HepG2 (cell line): ENCODE measurements around the gene STIM2. TPM values are rescaled to one million over a fixed set of nuclear protein-coding genes. Genes with fewer than 3 reads are reported as not detected.

Source experiments
- ARID2 ChIP-seq: sonication (generic); formaldehyde crosslinking; IDR thresholded peaks from 2 replicates; pipeline ENCODE4 v1.8.1; 2022; ENCODE audit warnings: mild to moderate bottlenecking, missing genetic modification reagents, borderline replicate concordance
- CCAR2 ChIP-seq: fragments of 200-400 bp; formaldehyde crosslinking; optimal IDR thresholded peaks from 2 replicates; pipeline ENCODE3; 2018; ENCODE audit warnings: low read depth, mild to moderate bottlenecking, low read length, moderate library complexity
- GPBP1L1 ChIP-seq: sonication (generic); formaldehyde crosslinking; IDR thresholded peaks from 2 replicates; pipeline ENCODE4 v1.5.0; 2020; ENCODE audit warnings: mild to moderate bottlenecking, missing genetic modification reagents
- JUN ChIP-seq: sonication (generic); formaldehyde crosslinking; IDR thresholded peaks from 2 replicates; pipeline ENCODE4 v1.4.0; 2020; ENCODE audit warnings: mild to moderate bottlenecking, missing genetic modification reagents
- MIER2 ChIP-seq: IDR thresholded peaks from 2 replicates; pipeline ENCODE4 v1.6.1; 2016; ENCODE audit warnings: missing biosample characterization, missing genetic modification reagents
- RELA ChIP-seq: sonication (generic); formaldehyde crosslinking; IDR thresholded peaks from 2 replicates; pipeline ENCODE4 v1.4.0; 2020; ENCODE audit warnings: missing genetic modification reagents
- STAT6 ChIP-seq: sonication (generic); formaldehyde crosslinking; IDR thresholded peaks from 2 replicates; pipeline ENCODE4 v1.4.0; 2020; ENCODE audit warnings: missing genetic modification reagents, mild to moderate bottlenecking, borderline replicate concordance
- TEF ChIP-seq: sonication (generic); formaldehyde crosslinking; IDR thresholded peaks from 2 replicates; pipeline ENCODE4 v1.5.0; 2020; ENCODE audit warnings: missing genetic modification reagents
- polyA plus RNA-seq, 8 experiments: library from polyadenylated mRNA; depleted of rRNA in 3 of 8; stranded (reverse) in 7 of 8; unstranded in 1 of 8; fragments of >200 nt; fragmentation: Illumina TruSeq in 4 of 8; extraction: Trizol in 4 of 8; gene quantifications; 2 replicates each; pipeline versions ENCODE4 v1.2.1 to v1.2.3, GENCODE V29; 2011 to 2016; ENCODE audit warnings: low read depth in 4 of 8, missing spikeins in 1 of 8, mixed read lengths in 1 of 8; ENCODE audit not compliant: insufficient read depth in 1 of 8
- total RNA-seq, 5 experiments: library from RNA; depleted of rRNA; stranded (reverse); fragments of >200 nt; fragmentation: Illumina TruSeq; extraction: Trizol; gene quantifications; 2 replicates each; pipeline ENCODE4 v1.2.3, GENCODE V29; 2016; ENCODE audit warnings: low read depth in 1 of 5
- TF ChIP-seq, protein P1 (sequence below): IDR thresholded peaks from 2 replicates; pipeline ENCODE4 v1.6.1; 2016; ENCODE audit warnings: missing compliant biosample characterization, missing genetic modification reagents, borderline replicate concordance
- TF ChIP-seq, protein P2 (sequence below): sonication (generic); formaldehyde crosslinking; IDR thresholded peaks from 2 replicates; pipeline ENCODE4 v1.9.0; 2021; ENCODE audit warnings: mild to moderate bottlenecking, missing genetic modification reagents

The STIM2 gene
- total and polyA plus RNA-seq, 2 of the 13 experiments (the other 11 are each of a cell fraction or from before 2014, with no cell fraction given): 19.3 to 19.4 TPM

GRCh38 chr4:27009539-27009938 is 148.9 kb downstream of the STIM2 start (continued):
- TF ChIP-seq, protein P1, sequence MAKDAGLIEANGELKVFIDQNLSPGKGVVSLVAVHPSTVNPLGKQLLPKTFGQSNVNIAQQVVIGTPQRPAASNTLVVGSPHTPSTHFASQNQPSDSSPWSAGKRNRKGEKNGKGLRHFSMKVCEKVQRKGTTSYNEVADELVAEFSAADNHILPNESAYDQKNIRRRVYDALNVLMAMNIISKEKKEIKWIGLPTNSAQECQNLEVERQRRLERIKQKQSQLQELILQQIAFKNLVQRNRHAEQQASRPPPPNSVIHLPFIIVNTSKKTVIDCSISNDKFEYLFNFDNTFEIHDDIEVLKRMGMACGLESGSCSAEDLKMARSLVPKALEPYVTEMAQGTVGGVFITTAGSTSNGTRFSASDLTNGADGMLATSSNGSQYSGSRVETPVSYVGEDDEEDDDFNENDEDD (CRISPR knock-in tag): no peak
- TF ChIP-seq JUN (CRISPR knock-in tag): no peak
- no peak for TF ChIP-seq MIER2 (CRISPR knock-in tag)
- no peak for TF ChIP-seq ARID2 (CRISPR knock-in tag)
- no peak for TF ChIP-seq CCAR2
- no peak for TF ChIP-seq GPBP1L1
- no peak for TF ChIP-seq RELA (CRISPR knock-in tag)
- TF ChIP-seq STAT6 (CRISPR knock-in tag): no peak
- TF ChIP-seq, protein P2, sequence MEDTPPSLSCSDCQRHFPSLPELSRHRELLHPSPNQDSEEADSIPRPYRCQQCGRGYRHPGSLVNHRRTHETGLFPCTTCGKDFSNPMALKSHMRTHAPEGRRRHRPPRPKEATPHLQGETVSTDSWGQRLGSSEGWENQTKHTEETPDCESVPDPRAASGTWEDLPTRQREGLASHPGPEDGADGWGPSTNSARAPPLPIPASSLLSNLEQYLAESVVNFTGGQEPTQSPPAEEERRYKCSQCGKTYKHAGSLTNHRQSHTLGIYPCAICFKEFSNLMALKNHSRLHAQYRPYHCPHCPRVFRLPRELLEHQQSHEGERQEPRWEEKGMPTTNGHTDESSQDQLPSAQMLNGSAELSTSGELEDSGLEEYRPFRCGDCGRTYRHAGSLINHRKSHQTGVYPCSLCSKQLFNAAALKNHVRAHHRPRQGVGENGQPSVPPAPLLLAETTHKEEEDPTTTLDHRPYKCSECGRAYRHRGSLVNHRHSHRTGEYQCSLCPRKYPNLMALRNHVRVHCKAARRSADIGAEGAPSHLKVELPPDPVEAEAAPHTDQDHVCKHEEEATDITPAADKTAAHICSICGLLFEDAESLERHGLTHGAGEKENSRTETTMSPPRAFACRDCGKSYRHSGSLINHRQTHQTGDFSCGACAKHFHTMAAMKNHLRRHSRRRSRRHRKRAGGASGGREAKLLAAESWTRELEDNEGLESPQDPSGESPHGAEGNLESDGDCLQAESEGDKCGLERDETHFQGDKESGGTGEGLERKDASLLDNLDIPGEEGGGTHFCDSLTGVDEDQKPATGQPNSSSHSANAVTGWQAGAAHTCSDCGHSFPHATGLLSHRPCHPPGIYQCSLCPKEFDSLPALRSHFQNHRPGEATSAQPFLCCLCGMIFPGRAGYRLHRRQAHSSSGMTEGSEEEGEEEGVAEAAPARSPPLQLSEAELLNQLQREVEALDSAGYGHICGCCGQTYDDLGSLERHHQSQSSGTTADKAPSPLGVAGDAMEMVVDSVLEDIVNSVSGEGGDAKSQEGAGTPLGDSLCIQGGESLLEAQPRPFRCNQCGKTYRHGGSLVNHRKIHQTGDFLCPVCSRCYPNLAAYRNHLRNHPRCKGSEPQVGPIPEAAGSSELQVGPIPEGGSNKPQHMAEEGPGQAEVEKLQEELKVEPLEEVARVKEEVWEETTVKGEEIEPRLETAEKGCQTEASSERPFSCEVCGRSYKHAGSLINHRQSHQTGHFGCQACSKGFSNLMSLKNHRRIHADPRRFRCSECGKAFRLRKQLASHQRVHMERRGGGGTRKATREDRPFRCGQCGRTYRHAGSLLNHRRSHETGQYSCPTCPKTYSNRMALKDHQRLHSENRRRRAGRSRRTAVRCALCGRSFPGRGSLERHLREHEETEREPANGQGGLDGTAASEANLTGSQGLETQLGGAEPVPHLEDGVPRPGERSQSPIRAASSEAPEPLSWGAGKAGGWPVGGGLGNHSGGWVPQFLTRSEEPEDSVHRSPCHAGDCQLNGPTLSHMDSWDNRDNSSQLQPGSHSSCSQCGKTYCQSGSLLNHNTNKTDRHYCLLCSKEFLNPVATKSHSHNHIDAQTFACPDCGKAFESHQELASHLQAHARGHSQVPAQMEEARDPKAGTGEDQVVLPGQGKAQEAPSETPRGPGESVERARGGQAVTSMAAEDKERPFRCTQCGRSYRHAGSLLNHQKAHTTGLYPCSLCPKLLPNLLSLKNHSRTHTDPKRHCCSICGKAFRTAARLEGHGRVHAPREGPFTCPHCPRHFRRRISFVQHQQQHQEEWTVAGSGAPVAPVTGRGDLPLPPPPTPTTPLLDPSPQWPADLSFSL (CRISPR knock-in tag): no peak
- no peak for TF ChIP-seq TEF
- TF ChIP-seq, all 625 proteins: peak for 0
